GM12878 (cell line): ENCODE results near the gene TIMM17A. TPM values are rescaled to one million over a fixed set of nuclear protein-coding genes. Genes with fewer than 3 reads are reported as not detected.

ENCODE experiments used
- CHD1 ChIP-seq: IDR thresholded peaks from 2 replicates; pipeline ENCODE4 v1.6.1; 2012; ENCODE audit warnings: low read depth, low read length, improper control_type of control experiment
- FOS ChIP-seq: IDR thresholded peaks from 3 replicates; pipeline ENCODE4 v1.6.1; 2011; ENCODE audit warnings: borderline replicate concordance; ENCODE audit not compliant: insufficient read length; ENCODE audit errors: extremely low read depth
- HDAC6 ChIP-seq: fragments of 200-600 bp; sonication (generic); IDR thresholded peaks from one replicate; pipeline ENCODE4 v1.8.0; 2017; ENCODE audit warnings: antibody characterized with exemption; ENCODE audit not compliant: unreplicated experiment
- IKZF2 ChIP-seq, 2 experiments: fragments of 450-650 bp; IDR thresholded peaks; 2 replicates each; pipeline ENCODE4 v1.6.1; 2017; ENCODE audit warnings: mild to moderate bottlenecking in 2 of 2, moderate library complexity in 2 of 2
- POU2F2 ChIP-seq: IDR thresholded peaks from 3 replicates; pipeline ENCODE4 v1.6.1; 2011; ENCODE audit warnings: low read depth, mild to moderate bottlenecking, low read length, borderline replicate concordance
- STAT3 ChIP-seq: IDR thresholded peaks from 2 replicates; pipeline ENCODE4 v1.6.1; 2011; ENCODE audit warnings: low read depth, low read length, improper control_type of control experiment
- USF1 ChIP-seq: IDR thresholded peaks from 2 replicates; pipeline ENCODE4 v1.6.1; 2011; ENCODE audit warnings: borderline replicate concordance, low read depth, mild to moderate bottlenecking, moderate library complexity, mixed read lengths, low read length; ENCODE audit not compliant: insufficient read depth; ENCODE audit errors: extremely low read length
- ZNF592 ChIP-seq: fragments of 450-650 bp; IDR thresholded peaks from 2 replicates; pipeline ENCODE4 v1.6.1; 2017; ENCODE audit warnings: mild to moderate bottlenecking, moderate library complexity
- ZSCAN29 ChIP-seq: fragments of 450-650 bp; IDR thresholded peaks from 2 replicates; pipeline ENCODE4 v1.6.1; 2017; ENCODE audit warnings: mild to moderate bottlenecking, moderate library complexity
- polyA plus RNA-seq, 11 experiments: library from polyadenylated mRNA; depleted of rRNA in 4 of 11; unstranded in 6 of 11; stranded (reverse) in 5 of 11; fragments of >200 nt; fragmentation: Nextera tagmentation in 4 of 11; fragmentation: Illumina TruSeq in 1 of 11; extraction: Ambion mirVana in 4 of 11; extraction: Trizol in 1 of 11; gene quantifications; 1 replicate in 1 of 11; 2 replicates in 10 of 11; pipeline versions ENCODE4 v1.2.1 to v1.2.3, GENCODE V29; 2011 to 2016; ENCODE audit warnings: inconsistent platforms in 2 of 11, missing spikeins in 2 of 11, low read depth in 1 of 11
- total RNA-seq, 4 experiments: library from RNA; depleted of rRNA in 3 of 4; stranded (reverse); fragments of >200 nt in 3 of 4; fragmentation: Illumina TruSeq in 1 of 4; extraction: Trizol in 1 of 4; gene quantifications; 2 replicates each; pipeline versions ENCODE4 v1.2.1 to v1.2.3, GENCODE V29; 2013 to 2021

Gene TIMM17A
- total and polyA plus RNA-seq, 10 of the 15 experiments (the other 5 are each of a cell fraction or from before 2014, with no cell fraction given) = 68.6 to 357 (median 92.4) TPM

GRCh38 chr1:201930803-201931202 lies 24.5 kb upstream of the TIMM17A start (continued):
- TF ChIP-seq ZNF592 (no peak), POU2F2 (no peak), HDAC6 (no peak), USF1 (no peak), IKZF2 (IDR thresholded peaks at IDR 0.05) (no peak), FOS (no peak), STAT3 (no peak), ZSCAN29 (no peak), CHD1 (no peak)
